ENCODE results near the gene TERB2.
"Not testable (repeated sequence)": the region's sequence is repeated elsewhere in the genome, so short reads cannot be mapped to it uniquely, and the experiment has no call there.

The TERB2 gene

DNA sequence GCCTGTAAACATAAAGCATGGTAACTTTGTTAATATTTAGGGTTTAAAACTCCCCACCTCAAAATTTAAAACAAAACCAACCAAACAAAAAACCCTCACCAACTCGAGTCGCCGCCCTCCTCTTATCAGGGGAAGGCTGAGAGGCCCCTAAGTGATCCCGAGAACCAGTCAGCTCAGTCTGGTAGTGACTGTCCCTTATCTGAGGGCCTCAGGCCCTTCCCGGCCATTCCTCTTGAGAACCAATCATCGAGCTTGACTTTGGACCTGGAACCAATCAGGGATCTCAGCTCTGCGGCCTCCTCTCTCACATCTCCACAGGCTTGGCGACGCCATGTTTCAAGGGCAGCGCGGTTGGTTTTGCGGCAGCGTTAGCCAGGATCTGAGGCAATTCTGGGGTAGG, at the start of gene TERB2:
TERB2 (plus strand) TSS at position 300 of the 400 bp plus-strand sequence; CDS start at position 332, 32 bp downstream.
- no peak for DNase-seq

GRCh38 chr15:44909423-44909822, 47.1 kb upstream of the TERB2 start:
- DNase-seq, result no peak

DNA sequence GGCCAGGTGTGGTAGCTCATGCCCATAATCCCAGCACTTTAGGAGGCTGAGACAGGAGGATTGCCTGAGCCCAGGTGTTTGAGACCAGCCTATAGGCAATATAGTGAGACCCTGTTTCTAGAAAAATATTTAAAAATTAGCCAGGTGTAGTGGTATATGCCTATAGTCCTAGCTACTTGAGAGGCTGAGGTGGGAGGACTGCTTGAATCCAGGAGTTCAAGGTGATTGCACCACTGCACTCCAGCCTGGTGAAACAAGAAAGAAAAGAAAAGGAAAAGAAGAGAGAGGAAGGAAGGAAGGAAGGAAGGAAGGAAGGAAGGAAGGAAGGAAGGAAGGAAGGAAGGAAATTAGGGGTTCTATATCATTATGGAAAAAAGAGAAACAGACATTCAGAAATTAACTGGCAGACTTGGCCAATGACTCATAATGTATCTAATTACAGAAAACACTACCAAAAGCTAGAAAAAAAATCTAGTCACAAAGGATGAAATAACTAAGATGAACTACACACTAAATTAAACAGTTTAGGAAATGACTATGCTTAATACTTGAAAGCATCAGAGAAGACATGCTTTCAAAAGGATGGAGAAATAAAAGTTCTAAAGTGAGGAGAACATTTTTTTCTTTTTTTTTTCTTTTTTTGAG, 45.4 kb upstream of the TERB2 start:
- no peak for DNase-seq

DNA sequence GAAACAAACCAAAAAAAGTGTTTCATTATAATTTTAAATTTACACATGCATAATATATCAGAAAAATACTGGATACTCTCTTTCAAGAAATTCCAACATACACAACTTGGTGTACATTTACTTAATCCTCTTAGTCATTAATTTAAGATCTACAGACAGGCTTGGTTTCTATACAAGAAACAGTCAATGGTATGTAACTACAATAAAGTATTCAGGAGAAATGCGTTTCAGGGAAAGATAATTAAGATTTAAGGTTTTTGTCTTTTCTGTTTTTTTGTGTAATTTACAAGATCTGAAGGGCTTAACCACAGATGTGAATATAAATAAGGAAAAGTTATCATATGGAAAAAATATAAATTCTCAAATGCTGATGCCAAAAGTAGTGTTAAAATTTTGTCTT, 44.3 kb upstream of the TERB2 start:
- not testable (repeated sequence) for DNase-seq

DNA sequence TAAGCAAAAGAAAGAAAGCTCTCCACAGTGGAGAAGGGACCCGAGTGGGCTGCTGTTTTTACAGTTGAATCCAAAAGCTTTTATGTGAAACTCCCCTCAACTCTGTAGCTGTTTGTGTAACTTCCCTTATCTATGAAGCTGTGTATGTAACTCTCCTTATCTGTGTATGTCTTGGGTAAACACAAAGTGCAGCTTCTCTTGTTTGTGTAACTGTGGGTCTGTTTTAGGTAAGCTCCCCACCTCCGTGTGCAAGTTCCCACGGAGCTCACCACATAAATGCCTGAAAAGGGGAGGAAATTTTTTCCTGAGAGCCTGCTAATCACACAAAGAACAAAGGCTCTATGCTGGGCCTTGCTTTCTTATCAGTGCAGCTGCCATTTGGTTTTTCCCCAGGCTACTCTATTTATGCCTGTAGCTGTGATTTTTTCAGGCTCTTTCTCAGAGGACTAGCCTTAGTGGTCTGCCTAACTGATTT, 43.5 kb upstream of the TERB2 start:
- DNase-seq, result not testable (repeated sequence)

GRCh38 chr15:44918136-44918535, 38.4 kb upstream of the TERB2 start:
- DNase-seq, result no peak

- not testable (repeated sequence) for DNase-seq
Observed at GRCh38 chr15:44928658-44929057, 27.8 kb upstream of the TERB2 start.

DNA sequence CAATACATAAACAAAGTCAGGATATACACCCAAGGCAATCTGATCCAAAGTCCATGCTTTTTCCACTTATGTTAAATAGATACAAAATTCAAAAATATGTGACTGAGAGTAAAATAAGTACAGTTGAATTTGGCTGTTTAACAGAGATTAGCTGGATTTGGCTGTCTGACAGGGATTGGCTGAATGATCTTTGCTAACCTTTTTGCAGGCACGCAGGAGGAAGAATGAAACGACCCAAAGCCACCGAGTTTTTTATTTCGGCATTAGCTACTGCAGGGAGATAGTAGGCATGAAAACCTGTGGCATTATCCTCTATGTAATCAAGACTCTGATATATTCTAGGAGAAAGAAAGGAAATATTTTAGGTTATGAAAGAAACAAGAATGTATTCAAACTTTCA, 26.2 kb upstream of the TERB2 start:
- DNase-seq, result not testable (repeated sequence)

- not testable (repeated sequence) for DNase-seq
Observed at GRCh38 chr15:44958302-44958701, 1.8 kb downstream of the TERB2 start.

GRCh38 chr15:44968475-44968874, 12.0 kb downstream of the TERB2 start:
- DNase-seq, result peak; percentile 52

DNA sequence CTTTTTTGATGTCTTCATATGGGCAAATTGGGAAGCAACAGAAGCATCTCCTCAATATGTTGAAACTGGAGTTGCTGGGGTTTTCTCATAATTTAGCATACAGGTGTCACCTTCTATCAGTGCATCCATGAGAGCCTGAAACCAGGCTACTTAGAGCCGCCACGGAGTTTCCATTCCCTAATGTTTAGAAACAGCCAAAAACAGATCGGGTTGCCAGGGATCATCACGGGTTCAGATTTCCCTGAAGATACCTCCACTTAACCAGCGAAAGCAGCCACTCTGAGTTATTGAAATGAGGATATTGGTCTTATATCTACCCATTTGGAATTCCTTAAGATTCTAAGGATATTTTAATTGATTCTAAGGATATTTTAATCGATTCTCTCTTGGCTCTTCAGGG, 14.5 kb downstream of the TERB2 start:
- DNase-seq, result peak; percentile 7

- not testable (repeated sequence) for DNase-seq
Observed at GRCh38 chr15:44976183-44976582, 19.7 kb downstream of the TERB2 start.

- DNase-seq, result not testable (repeated sequence)
Observed at GRCh38 chr15:44977781-44978180, 21.3 kb downstream of the TERB2 start.

GRCh38 chr15:44979617-44980339, 23.3 kb downstream of the TERB2 start:
- DNase-seq, result not testable (repeated sequence)

- DNase-seq, result not testable (repeated sequence)
Observed at GRCh38 chr15:44984144-44984543, 27.7 kb downstream of the TERB2 start.

- not testable (repeated sequence) for DNase-seq
Observed at GRCh38 chr15:44986346-44987055, 30.0 kb downstream of the TERB2 start.

- DNase-seq, result not testable (repeated sequence)
Observed at GRCh38 chr15:44987711-44988110, 31.2 kb downstream of the TERB2 start.

DNA sequence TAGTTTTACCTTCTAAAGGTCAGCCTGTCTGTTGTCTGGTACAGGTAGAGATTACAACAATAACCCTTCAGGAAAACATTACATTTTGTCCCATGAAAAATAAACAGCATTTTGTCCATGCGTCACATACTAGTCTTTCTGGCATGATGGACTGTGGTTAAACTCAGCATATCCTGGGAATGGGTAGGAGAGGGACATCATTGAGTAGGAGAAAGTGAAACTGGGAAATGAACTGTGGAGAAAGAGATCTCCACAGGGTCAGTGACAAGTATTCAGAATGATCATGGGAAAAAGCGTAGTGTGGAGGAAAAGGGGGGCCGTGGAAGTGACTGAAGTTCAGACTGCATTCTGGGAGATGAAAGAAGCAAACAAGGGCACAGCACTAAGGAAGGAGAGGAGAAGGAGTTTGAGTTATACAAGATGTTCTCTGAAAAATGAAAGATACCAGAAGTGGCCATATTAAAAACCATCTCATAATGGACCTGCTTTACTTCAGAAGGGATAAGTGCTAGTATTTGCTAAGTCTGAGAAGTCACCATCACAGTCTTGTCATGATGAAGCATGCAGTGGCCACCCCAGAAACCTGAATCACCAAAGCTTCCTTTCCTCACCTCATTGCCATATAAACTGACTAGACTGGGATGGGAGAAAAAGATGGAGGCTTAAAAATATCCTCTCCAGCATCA, 31.8 kb downstream of the TERB2 start:
- not testable (repeated sequence) for DNase-seq

DNA sequence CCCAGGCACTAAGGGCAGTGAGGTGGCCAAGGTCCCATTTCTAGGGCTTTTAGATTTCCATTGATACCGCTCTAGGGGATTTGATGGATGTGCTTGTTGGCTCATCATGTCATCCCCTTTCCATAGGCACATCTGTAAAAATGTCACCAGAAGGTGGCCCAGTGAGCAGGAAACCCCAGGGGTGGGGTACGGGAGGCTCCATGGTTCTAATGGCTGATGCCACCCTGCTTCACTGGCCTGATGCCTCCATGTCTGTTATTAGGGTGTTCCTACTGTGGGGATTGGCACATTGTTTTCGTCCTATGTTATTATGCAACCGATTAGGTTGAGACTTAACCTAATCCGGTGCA, 32.4 kb downstream of the TERB2 start:
- DNase-seq, result not testable (repeated sequence)

GRCh38 chr15:44997632-44998031, 41.1 kb downstream of the TERB2 start:
- not testable (repeated sequence) for DNase-seq

GRCh38 chr15:44999105-44999504, 42.6 kb downstream of the TERB2 start:
- DNase-seq, result no peak

- not testable (repeated sequence) for DNase-seq
Observed at GRCh38 chr15:45001180-45001579, 44.7 kb downstream of the TERB2 start.

All from NCI-H2171 (cell line).